ENCODE data around the gene SYNE4. TPM values are rescaled to one million over a fixed set of nuclear protein-coding genes. Genes with fewer than 3 reads are reported as not detected.
A peak's percentile ranks its signal among the peaks of the same experiment; 100 is the strongest.

SYNE4 gene
- total and polyA plus RNA-seq, 10 donors = 0.54 to 1.6 (median 0.89) TPM; not detected in 1

DNA sequence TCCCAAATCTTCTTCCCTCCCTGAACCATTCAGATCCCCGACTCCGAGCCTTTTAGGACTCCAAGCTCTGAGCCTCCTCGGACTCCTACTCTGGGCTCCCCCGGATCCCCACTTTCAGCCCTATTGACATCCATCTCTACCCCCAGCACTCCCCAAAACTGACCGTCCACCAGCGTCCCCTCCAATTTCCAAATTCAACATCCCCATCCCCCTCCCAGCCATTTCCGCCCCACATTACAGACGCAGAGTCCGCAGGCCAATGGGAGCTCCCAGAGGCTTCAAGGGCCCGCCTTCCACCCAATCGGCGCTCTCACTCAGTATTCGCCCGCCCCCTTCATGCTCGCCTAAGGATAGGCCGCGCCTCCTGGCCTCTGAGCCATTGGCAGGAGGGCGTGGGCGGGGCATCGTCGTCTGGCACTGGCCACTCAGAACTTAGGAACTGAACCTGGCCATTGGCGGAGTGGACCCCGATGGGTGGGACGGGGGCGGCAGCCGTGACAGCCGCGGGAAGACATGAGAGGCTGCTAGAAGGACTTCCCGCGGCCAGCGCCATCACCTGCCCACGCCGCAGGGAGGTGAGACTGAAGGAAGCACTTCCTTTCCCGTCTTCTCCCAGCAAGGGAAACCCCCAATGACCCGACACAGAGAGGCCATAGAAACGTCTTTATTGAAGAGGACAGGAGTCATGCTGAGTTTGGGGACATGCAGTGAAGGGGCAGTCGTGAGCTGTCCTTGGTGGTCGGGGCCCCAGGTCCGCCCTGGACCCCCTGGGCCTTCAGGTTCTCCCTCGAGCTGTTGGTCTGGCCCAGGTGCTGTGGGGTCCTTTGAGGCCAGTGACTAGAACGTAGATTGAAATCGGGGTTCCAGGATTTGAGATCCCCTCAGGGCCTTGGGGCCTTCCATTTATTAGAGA lies 5.7 kb upstream of the SYNE4 start, which contains the start of gene ALKBH6:
Gene ALKBH6, minus strand, starts transcription at position 202 of the 913 bp plus-strand sequence. CDS start 816 bp downstream, outside the sequence.
- Histone ChIP-seq H3K36me3 (peaks cover 0 to 31% (median 2%) of the 10 kb centered on the region in 6 donors), H3K27ac (peak within 1 kb of the TSS; percentile 74 to 93 (median 86)), H3K27me3 (replicated peaks in 1 of 7) (peaks cover 0 to 5% (median 0%) of the 10 kb centered on the region in 7 donors), H3K4me1 (peaks cover 11 to 34% (median 25%) of the 10 kb centered on the region in 6 donors), H3K4me3 (peak within 1 kb of the TSS; percentile 51 to 83 (median 58)), H3K9me3 (no peaks in the 10 kb centered on the region)
- peak; percentile 99 for DNase-seq
- no peak for TF ChIP-seq POLR2A (IDR thresholded peaks at IDR 0.05)
- peak; percentile 73 to 88 (median 85) for TF ChIP-seq POLR2AphosphoS5 (IDR thresholded peaks at IDR 0.05)
- TF ChIP-seq, protein P1, sequence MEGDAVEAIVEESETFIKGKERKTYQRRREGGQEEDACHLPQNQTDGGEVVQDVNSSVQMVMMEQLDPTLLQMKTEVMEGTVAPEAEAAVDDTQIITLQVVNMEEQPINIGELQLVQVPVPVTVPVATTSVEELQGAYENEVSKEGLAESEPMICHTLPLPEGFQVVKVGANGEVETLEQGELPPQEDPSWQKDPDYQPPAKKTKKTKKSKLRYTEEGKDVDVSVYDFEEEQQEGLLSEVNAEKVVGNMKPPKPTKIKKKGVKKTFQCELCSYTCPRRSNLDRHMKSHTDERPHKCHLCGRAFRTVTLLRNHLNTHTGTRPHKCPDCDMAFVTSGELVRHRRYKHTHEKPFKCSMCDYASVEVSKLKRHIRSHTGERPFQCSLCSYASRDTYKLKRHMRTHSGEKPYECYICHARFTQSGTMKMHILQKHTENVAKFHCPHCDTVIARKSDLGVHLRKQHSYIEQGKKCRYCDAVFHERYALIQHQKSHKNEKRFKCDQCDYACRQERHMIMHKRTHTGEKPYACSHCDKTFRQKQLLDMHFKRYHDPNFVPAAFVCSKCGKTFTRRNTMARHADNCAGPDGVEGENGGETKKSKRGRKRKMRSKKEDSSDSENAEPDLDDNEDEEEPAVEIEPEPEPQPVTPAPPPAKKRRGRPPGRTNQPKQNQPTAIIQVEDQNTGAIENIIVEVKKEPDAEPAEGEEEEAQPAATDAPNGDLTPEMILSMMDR (IDR thresholded peaks at IDR 0.05 in 8 of 11, conservative IDR thresholded peaks at IDR 0.05 in 3 of 11) = peak in 3 of 11 experiments; percentile 27 to 33 (median 28)
- 2 to 3% (median 2%) methylated on average over 31 to 42 of the region's 42 CpGs for WGBS, 5 donors
- intact Hi-C loops (cut with DNase I; ENCODE audit: low total_unique reads) = no loop called here

DNA sequence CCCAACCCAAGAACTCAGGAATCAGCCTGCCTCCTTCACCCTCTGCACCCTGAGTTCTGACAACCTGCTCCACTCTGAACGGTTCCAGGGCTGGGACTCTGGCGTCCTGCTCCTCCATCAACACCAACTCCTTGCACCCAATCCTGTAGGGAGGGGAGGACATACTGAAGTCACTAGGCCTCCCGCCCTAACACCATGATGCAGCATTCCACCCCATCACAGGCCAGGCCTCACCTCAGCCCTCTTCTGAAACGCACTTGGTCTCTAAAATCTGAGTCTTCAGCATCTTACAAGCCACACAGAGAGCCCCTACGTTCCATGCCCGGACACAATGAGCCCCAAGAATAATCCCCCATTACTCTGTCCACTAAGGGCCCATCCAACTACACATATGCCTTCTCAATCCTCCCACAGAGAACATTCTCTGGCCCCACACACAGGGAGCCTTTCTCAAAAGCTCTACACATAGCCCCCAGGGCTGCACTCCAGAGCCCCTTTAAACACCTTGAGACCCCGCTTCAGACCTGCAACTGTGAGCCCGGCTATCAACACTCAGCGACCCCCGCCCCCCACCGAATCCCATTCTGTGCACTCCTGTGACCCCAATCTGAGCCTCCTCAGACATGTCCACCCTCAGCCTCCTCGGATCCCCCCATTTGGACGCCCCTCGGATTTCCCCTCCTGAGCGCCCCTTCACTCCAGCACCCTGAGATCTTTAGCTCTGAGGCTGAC lies 4.8 kb upstream of the SYNE4 start:
- 33 to 37% (median 35%) methylated on average over 15 of the region's 15 CpGs for WGBS, 5 donors
- TF ChIP-seq POLR2AphosphoS5 (IDR thresholded peaks at IDR 0.05) (no peak), POLR2A (IDR thresholded peaks at IDR 0.05) (no peak)
- TF ChIP-seq, protein P1 (IDR thresholded peaks at IDR 0.05 in 8 of 11, conservative IDR thresholded peaks at IDR 0.05 in 3 of 11) = no peak
- intact Hi-C loops (cut with DNase I; ENCODE audit: low total_unique reads) = no loop called here
- Histone ChIP-seq H3K27me3 (replicated peaks in 1 of 7) (peaks cover 0 to 13% (median 0%) of the 10 kb centered on the region in 7 donors), H3K36me3 (peaks cover 0 to 25% (median 2%) of the 10 kb centered on the region in 6 donors), H3K9me3 (no peaks in the 10 kb centered on the region), H3K4me3 (peak overlapping the region; percentile 51 to 83 (median 58)), H3K4me1 (peaks cover 11 to 43% (median 32%) of the 10 kb centered on the region in 6 donors), H3K27ac (peak overlapping the region; percentile 74 to 93 (median 86))
- no peak for DNase-seq

- peaks cover 0 to 7% (median 0%) of the 10 kb centered on the region in 6 donors for H3K36me3 ChIP-seq
- TF ChIP-seq POLR2AphosphoS5 (IDR thresholded peaks at IDR 0.05) (no peak), POLR2A (IDR thresholded peaks at IDR 0.05) (no peak)
- TF ChIP-seq, protein P1 (IDR thresholded peaks at IDR 0.05 in 8 of 11, conservative IDR thresholded peaks at IDR 0.05 in 3 of 11) = no peak
- intact Hi-C loops (cut with DNase I; ENCODE audit: low total_unique reads) = no loop called here
- H3K9me3 ChIP-seq = no peaks in the 10 kb centered on the region
- H3K27ac ChIP-seq = no peak overlapping the region
- H3K27me3 ChIP-seq (replicated peaks in 1 of 7) = peaks cover 0 to 17% (median 0%) of the 10 kb centered on the region in 7 donors
- no peak overlapping the region for H3K4me3 ChIP-seq
- no peak for DNase-seq
- H3K4me1 ChIP-seq = peaks cover 11 to 43% (median 32%) of the 10 kb centered on the region in 6 donors
- 94 to 96% (median 95%) methylated on average over 11 of the region's 11 CpGs for WGBS, 5 donors
Observed at GRCh38 chr19:36010402-36010801, 1.8 kb upstream of the SYNE4 start.
